HG03066 (cell line): ENCODE data around the gene ERCC8.
"Not testable (repeated sequence)": the region's sequence is repeated elsewhere in the genome, so short reads cannot be mapped to it uniquely, and the experiment has no call there.

ENCODE experiments used
- ATAC-seq: cut with Tn5 transposase; IDR thresholded peaks from one replicate; pipeline ENCODE4 v1.9.1; 2021; ENCODE audit warnings: low read depth; ENCODE audit not compliant: unreplicated experiment

The ERCC8 gene, protein sequence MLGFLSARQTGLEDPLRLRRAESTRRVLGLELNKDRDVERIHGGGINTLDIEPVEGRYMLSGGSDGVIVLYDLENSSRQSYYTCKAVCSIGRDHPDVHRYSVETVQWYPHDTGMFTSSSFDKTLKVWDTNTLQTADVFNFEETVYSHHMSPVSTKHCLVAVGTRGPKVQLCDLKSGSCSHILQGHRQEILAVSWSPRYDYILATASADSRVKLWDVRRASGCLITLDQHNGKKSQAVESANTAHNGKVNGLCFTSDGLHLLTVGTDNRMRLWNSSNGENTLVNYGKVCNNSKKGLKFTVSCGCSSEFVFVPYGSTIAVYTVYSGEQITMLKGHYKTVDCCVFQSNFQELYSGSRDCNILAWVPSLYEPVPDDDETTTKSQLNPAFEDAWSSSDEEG

DNA sequence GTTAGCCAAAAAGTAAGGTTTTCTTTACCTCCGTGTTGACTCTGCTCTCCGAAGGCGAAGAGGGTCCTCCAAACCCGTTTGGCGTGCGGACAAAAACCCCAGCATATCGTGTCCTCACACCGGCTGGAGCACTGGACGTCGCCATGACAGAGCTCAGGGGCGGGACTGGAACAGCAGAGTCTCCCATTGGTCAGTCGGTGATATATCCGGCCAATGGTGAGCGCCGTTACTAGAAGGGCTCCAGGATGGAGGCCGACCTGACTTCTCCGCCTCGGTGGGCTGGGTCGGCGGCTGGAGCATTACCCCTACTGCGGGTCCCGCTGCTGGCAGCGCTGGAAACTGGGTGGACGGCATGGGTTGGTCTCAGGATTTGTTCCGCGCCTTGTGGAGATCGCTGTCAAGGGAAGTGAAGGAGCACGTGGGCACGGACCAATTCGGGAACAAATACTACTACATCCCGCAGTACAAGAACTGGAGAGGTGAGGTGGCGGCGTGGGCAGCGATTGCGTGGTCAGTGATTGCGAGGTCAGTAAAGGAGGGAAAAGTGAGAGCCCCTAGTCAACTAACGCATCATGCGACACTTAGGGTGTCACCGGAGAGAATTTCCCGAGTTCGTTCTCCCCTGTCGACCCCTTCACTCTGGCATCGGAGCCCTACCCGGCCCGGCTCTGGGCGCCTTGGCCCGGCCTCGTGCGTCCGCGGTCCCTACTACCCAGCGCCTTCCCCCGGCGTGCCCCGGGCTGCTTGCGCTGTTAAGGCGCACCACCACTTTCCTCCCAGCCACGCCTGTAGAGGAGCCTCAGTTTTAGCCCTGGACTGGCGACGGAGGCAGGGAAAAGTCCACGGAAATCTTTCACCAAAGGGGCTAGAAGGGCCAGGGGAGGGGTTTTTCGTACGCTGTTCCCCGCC, at the start of gene ERCC8, which contains the start of gene NDUFAF2:
ERCC8 (minus strand) TSS at position 167 of the 909 bp plus-strand sequence; CDS start at position 105, 62 bp downstream.
NDUFAF2 (plus strand) TSS at position 302 of the 909 bp plus-strand sequence; CDS start at position 353, 51 bp downstream.
- peak; percentile 100 for ATAC-seq

DNA sequence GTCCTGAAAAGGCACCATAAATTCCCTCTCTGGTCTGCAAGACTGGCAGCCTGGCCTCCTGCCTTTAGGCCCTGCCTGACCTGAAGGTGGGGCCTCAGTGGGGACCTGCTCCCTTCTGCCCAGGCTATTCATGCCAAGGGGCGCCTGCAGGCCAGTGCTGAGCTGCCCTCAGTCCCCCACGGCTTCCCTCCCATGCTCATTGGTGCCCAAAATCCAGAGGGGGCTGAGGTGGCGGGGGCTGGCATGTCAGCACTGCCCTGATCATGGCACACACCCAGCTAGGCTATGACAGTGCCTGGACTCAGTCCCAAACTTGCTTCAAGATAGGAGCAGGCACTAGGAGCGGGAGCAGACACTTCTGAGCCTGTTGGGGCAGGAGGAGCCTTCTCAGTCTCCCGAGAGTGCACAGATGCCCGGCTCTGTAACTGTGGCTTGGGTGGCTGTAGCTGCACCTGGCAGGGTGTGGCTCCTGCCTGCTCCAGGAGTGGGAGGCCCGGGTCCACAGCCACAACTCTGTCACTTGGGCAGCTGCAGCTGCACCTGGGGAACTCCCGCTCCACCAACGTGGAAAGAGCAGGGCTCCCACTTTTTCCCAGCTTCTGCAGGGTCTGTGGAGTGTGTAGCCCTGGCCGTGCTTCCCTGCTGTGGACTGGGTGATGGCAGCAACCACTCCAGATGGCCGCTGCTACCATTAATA, 49.2 kb upstream of the ERCC8 start:
- no peak for ATAC-seq

DNA sequence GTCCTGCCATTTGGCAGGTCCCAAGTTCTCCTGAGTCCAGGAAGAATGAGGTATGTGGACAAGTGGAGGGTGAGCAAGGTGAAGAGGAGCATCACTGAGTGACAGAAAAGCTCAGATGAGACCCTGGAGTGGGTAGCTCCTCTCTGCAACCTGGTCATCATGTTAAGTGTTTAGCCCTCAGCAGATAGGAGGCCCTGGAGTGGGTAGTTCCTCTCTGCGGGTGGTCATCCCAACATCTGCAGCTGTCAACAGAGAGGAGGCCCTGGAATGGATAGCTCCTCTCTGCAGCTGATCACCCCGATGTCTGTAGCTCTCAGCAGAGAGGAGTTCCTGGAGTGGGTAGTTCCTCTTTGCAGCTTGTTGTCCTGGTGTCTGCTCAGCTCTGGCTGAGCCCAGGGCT, 48.6 kb upstream of the ERCC8 start:
- no peak for ATAC-seq

DNA sequence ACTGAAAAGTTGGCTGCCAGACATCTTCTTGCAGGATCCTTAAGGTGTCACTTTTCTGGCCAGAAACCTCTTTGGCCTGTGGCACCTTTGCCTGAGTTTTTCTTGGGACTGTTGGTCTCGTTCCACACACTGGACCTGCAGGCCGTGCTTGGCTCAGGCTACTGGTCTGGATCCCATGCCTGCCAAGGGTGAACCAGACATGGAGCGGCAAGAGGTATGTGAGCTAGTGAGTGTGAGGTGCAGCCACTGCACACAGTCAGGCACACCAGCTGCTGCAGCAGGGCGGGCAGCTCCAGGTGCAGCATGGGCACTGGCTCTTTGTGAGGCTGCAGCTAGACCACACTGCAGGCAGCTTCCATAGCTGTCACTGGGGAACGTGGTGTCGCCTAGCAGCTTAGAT, 48.0 kb upstream of the ERCC8 start:
- ATAC-seq: no peak

DNA sequence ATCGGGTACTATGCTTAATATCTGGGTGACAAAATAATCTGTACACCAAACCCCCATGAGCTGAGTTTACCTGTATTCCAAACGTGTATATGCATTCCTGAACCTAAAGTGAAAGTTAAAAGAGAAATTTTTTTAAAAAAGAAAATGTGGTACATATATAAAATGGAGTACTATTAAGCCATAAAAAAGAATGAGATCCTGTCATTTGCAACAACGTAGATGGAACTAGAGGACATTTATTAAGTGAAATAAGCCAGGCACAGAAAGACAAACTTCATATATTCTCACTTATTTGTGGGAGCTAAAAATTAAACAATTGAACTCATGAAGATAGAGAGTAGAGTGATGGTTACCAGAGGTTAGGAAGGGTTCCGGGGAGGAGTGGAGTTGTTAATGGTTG, 44.9 kb upstream of the ERCC8 start:
- ATAC-seq: no peak

DNA sequence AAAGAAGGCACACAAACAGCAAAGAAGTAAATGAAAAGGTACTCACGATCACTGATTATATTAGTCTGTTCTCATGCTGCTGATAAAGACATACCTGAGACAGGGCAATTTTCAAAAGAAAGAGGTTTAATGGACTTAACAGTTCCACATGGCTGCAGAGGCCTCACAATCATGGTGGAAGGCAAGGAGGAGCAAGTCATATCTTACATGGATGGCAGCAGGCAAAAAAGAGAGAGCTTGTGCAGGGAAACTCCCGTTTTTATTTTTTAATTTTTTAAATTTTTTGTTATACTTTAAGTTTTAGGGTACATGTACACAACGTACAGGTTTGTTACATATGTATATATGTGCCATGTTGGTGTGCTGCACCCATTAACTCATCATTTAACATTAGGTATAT, 37.3 kb upstream of the ERCC8 start:
- not testable (repeated sequence) for ATAC-seq

DNA sequence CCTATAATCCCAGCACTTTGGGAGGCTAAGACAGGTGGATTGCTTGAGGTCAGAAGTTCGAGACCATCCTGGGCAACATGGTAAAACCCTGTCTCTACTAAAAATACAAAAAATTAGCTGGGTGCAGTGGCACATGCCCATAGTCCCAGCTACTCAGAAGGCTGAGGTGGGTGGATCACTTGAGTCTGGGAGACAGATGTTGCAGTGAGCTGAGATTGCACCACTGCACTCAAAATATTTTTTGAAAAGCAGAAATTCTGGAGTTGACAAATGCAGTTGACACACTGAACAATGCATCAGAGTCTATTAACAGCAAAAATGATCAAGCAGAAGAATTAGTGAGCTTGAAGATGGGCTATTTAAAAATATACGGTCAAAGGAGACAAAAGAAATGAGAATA, 35.6 kb upstream of the ERCC8 start:
- ATAC-seq: no peak

DNA sequence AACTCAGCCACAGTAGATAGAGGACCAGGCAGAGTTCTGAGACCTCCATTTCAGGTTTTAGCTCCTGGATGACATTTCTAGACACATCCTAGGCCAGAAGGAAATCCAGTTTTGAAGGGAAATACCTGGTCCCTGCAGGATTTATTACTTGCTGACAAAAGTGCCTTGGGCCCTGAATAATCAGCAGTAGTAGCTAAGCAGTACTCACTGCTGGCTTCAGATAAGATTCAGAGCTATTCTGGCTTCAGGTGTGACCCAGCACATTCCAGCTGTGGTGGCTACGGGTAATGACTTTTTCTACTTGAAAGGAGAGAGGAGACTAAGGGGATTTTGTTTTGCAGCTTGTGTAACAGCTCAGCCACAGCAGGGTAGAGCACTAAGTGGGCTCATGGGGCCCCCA, 34.1 kb upstream of the ERCC8 start:
- no peak for ATAC-seq

DNA sequence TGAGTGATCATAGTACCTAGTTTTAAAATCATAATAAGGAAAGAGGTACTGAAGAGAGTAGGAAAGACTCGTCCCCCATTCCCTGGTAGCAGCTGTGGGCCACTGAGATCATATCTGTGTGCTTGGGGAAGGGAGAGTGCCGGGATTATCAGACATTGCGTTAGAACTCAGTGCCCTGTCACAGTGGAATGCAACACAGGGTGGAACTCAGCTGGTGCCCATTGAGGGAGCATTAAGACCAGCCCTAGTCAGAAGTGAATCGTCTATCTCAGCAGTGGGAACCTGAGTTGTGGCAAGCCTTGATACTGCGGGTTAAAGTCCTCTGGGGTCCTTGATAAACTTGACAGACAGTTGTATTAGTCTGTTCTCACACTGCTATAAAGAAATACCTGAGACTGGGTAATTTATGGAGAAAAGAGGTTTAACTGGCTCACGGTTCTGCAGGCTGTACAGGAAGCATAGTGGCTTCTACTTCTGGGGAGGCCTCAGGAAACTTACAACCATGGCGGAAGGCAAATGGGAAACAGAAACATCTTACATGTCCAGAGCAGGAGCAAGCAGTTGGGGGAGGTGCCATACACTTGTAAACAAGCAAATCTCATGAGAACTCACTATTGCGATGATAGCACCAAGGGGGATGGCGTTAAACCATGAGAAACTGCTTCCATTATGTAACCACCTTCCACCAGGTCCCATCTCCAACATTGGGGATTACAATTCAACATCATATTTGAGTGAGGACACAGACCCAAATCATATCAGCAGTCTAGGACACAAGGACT, 33.3 kb upstream of the ERCC8 start:
- ATAC-seq: no peak

DNA sequence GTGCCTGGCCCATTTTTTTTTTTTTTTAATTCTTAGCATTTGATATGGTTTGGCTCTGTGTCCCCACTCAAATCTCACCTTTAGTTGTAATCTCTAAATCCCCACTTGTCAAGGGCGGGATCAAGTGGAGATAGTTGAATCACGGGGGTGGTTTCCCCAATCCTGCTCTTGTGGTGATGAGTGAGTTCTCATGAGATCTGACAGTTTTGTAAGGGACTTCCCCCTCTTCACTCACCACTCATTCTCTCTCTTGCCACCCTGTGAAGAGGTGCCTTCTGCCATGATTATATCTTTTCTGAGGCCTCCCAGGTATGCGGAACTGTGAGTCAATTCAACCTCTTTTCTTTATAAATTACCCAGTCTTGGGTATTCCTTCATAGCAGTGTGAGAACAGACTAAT, 27.4 kb upstream of the ERCC8 start:
- no peak for ATAC-seq

DNA sequence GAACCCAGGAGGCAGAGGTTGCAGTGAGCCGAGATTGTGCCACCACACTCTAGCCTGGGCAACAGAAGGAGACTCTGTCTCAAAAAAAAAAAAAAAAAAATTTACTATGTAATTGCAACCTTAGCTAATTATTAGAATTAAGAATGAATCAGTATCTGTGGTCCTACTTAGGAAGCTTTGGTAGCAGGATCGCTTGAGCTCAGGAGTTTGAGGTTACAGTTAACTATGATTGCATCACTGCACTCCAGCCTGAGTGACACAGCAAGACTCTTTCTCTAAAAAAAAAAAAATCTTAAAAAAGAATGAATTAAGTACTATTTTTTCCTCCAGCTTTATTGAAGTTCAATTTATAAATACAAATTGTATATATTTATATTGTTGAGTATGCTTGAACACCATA, 16.8 kb upstream of the ERCC8 start:
- no peak for ATAC-seq

DNA sequence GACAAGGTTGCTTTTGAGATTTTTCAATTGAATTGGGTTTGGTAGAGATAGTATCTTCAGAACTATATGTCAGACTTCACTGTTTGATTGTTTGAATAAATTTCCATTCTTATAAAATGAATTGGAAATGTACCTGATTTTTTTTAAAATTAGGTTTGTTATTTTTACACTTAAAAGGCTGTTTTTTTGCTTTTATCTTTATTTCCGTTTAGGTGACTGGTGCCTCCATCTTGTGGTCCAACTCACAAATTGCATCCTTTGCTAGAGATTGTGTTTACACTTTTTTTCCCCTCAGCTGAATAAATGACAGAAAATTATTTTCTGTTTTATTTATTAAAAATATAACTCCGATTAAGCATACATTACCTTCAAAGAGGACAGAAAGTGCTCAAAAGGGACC, 15.7 kb upstream of the ERCC8 start:
- no peak for ATAC-seq

DNA sequence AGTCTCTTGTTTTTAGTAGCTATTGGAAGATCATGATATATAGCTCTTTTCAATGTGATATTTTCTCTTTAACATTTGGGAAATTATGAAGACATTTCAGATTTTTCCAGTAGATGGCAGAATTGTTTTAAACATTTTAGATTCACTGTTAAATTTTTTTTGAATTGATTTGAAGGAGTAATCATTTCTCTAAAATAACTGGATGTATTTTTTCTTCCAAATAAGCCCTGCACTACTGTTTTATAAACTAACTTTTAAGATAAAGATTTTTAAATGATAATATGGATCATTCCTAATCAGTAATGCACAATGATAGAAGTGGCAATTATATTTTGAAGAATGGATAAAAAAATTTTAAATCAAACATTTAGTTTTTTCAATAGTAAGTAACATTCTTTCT, 14.3 kb upstream of the ERCC8 start:
- ATAC-seq: no peak

DNA sequence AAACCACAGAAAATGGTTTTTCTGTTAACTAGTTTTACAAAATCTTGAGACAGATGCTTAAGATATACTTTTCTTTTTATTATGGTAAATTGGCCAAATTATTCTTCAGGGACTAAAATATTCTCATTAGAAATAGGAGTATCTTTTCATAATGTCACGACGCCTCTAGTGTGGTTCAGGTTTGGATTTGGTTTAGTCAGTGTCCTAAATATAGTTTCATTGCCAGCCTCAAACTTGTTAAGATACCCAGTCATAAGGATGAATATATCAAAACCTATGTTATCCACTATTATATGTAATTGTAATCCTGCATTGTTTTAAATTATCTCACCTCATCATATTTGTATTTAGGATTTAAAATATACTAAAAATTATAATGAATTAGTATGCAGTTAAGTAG, 13.8 kb upstream of the ERCC8 start:
- no peak for ATAC-seq

DNA sequence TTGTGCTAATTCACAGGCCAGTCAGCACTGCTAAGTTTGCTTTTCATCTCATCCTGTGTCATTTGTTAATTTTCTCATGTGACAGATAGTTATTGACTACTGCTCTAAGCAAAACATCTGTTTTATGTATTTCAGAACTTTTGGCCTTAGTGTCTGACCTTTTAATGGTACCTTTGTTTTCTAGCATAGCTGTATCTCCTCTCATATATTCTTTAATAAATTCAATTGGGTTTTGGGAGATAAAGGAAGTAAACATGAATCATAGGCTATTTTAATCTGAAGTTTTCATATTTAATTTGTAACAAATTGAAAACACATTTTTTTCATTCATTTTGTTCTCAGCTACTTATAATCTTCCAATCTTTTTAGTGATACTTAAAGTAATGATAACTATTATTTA, 13.2 kb upstream of the ERCC8 start:
- no peak for ATAC-seq

DNA sequence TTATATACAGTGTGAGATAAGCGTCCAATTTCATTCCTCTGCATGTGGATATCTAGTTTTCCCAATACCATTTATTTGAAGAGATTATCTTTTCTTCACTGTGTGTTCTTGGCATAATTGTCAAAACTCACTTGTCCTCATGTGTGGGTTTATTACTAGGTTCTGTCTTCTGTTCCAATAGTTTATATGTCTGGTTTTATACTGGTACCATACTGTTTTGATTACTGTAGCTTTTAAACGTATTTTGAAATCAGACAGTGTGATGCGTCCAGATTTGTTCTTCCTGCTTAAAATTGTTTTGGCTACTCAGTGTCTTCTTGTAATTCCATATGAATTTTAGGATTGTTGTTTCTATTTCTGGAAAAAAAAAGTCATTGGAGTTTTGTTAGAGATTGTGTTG, 10.4 kb upstream of the ERCC8 start:
- ATAC-seq: no peak

DNA sequence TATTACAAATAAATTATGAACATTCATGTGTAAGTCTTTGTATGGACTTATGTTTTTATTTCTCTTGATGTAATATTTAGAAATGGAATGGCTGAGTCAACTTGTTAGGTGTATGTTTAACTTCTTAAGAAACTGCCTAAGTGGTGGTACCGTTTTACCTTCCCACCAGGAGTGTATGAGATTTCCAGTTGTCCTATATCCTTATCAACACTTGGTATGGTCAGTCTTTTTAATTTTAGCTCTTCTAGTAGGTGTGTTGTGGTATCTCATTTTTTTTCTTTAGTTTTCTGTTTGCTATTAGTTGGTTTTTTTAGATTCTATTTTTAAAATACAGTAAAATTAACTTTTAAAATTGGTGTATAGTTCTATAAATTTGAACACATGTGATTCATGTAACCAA, 3.9 kb upstream of the ERCC8 start:
- no peak for ATAC-seq

DNA sequence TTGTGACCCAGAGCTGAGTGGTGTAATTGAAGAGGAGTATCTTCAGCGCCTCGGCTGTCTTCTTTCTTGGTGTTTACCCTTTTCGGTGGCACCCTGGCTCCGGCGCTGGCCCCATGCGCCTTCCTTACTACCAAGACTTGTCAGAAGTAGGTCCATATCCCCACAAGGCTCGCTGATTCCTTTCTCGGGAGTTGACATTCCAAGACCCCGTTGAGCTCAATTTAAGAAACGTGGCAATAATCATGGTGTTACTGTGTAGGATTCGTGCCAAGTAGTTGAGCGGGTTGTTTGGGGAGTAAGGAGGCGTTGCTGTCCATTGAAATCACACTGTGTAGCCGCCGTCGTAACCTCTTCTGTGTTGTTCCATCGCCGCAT, 930 bp upstream of the ERCC8 start:
- ATAC-seq: peak; percentile 28

DNA sequence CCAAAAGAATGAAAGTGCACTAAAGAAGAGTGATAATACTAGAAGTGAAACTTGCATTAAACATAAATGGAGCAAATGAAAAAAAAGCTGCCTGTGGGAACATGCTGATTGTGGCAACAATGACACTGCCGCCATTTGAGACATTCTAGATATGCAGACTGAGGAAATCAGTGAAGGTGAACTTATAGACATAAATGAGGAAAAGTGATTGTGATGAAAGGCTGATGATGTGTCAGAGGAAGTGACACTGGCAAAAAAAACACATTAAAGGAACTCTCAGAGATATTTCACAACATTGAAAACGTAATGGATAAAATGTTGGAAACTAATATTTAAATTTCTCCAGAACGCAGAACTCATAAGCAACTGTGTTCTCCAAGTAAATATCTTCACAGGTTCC, 1.2 kb downstream of the ERCC8 start:
- ATAC-seq: no peak

DNA sequence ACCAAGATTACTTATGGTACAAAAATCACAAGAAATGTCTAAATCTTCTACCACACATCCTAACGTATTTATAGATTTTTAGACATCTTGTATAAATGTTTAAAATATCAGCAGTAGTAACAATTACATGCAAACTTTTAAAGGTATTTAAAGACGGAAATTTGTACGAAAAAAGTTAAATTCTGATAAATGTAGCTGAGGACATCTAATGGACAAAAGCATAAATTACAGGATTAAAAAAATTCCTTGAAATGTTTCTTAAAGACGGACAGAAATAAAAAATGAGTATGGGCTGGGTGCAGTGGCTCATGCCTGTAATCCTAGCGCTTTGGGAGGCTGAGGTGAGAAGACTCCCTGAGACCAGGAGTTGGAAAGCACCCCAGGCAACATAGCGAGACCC, 15.8 kb downstream of the ERCC8 start:
- ATAC-seq: no peak
